T follicular helper cell (primary cell): ENCODE results near the gene TIMM29.
"Not testable (repeated sequence)": the region's sequence is repeated elsewhere in the genome, so short reads cannot be mapped to it uniquely, and the experiment has no call there.

Experiments used
- DNase-seq: peaks from one replicate; pipeline ENCODE4 v3.0.0-alpha.2; 2020; ENCODE audit warnings: low read depth

The TIMM29 gene

GRCh38 chr19:10912619-10913018 is 16.0 kb upstream of the TIMM29 start:
- DNase-seq: no peak

GRCh38 chr19:10913716-10914340 is 14.8 kb upstream of the TIMM29 start:
- no peak for DNase-seq

- DNase-seq: no peak
These were observed 13.2 kb upstream of the TIMM29 start for GRCh38 chr19:10915130-10916091.

- no peak for DNase-seq
These were observed 12.0 kb upstream of the TIMM29 start for GRCh38 chr19:10916602-10917001.

DNA sequence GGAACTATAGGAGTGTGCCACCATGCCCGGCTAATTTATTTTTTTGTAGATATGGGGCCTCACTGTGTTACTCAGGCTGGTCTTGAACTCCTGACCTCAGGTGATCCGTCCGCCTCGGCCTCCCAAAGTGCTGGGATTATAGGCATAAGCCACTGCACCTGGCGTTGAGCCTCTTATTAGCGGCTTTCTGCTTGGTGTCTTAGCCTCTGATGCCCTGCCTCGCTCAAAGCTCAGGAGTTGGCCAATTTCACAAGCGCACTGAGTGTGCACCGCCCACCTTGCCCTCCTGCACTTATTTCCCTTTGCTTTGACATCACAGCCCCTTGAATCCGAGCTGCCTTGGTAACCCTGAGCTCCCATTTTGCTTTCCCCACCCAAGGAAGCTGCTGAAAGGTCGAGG is 10.3 kb upstream of the TIMM29 start:
- no peak for DNase-seq

- no peak for DNase-seq
These were observed 9.0 kb upstream of the TIMM29 start for GRCh38 chr19:10919352-10920287.

- no peak for DNase-seq
These were observed 8.3 kb upstream of the TIMM29 start for GRCh38 chr19:10920288-10920655.

- DNase-seq: no peak
These were observed 7.8 kb upstream of the TIMM29 start for GRCh38 chr19:10920781-10921180.

- no peak for DNase-seq
These were observed 7.3 kb upstream of the TIMM29 start for GRCh38 chr19:10921199-10921909.

GRCh38 chr19:10921910-10922637 is 6.5 kb upstream of the TIMM29 start:
- no peak for DNase-seq

- no peak for DNase-seq
These were observed 6.0 kb upstream of the TIMM29 start for GRCh38 chr19:10922638-10923014.

DNA sequence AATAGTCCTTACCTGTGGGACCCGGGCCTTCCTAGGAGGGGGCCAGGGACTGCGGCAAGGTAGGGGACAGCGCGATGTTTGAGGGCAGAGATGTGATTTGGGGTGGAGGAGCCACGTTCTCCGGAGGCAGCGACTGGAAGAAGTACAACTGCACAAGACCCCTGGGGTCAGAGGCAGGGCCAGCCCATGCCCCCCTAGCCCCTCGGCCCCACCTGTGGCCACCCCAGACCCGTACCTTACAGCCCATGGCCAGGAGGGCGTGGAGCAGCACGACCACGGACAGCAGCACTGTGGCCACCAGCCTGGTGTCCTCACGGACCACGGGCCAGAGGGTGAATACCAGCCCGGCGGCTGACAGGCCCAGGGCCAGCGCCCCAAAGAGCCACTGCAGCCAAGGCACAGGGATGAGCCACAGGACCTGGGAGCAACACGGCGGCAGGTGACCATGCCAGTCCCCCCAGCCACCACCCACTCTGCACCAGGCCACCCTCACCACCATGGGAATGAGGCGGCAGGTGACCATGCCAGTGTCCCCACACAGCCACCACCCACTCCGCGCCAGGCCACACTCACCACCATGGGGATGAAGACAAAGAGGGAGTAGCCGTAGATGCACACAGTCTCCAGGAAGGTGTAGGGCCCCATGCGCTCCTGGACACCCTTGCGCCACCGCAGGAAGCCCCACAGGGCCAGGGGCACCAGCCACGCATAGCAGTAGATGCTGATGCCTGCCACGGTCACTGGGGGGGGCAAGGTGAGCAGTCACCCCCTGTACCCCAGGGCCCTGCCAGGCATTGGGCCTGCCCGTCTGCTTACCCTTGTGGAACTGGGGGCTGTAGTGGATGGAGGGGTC is 5.1 kb upstream of the TIMM29 start:
- no peak for DNase-seq

DNA sequence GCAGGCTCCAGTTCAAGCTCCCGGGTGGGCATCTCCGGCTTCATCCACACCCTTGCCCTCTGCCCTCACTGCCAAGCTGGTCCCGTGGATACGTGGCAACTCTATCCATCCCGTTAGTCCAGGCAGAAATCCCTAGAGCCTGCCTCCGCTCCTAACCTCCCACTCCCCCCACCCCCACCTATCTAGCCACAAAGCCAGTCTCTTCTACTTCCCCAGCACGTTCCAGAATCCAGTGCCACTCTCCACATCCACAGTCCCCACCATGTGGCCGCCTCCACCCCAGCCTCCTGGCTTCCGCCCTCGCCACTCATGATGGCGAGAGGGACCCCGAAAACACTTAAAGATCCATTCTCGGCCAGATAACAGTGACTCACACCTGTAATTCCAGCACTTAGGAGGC is 4.0 kb upstream of the TIMM29 start:
- DNase-seq: no peak

DNA sequence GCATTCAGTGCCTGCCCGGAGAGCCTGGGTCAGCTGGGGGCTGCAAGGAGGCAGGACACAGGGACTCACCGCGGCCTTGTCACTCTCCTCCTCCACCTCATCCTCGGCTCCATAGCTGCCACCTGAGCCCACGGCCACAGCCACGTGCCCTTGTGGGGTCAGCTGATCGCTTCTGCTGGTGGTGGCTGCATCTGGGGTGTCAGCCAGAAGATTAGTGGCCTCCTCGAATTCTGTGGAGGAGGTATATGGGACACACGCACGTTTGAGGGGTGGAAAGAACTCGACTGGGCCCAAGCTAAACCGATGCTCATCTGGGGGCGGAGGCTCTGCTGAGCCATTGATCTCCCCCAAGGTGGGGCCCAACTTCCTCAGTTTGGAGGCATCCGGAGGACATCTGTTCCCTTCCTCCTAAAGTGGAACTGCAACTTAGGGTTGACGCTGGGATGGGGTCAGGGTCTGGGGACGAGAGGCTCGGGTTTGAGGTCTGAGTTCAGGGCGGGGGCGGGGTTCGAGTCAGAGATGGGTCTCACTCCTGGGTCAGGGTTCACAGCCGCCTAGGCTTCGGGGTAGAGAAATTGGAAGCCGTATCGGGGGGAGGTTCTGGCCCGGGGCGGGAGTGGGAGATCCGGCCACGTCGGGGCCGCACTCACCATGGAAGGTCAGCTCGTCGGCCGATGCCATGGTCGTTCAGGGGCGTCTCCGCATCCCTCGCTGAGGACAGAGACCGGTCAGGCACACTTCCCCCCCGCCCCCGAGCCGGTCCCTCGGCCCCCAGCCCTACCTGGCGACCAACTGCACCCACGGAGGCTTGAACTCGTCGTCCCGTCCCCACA is 665 bp upstream of the TIMM29 start:
- no peak for DNase-seq

DNA sequence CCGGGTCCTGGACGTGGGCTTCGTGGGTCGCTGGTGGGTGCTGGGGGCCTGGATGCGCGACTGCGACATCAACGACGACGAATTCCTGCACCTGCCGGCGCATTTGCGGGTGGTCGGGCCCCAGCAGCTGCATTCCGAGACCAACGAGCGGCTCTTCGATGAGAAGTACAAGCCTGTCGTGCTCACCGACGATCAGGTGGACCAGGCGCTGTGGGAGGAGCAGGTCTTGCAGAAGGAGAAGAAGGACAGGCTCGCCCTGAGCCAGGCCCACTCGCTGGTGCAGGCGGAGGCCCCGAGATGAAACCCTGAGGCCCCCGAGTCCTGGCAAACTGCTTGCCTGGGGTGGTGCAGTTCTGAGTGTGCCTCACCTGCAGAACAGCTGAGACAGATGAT is 787 bp downstream of the TIMM29 start:
- no peak for DNase-seq

GRCh38 chr19:10935371-10936059 is 6.9 kb downstream of the TIMM29 start:
- no peak for DNase-seq

- no peak for DNase-seq
These were observed 8.1 kb downstream of the TIMM29 start for GRCh38 chr19:10936661-10937084.

- not testable (repeated sequence) for DNase-seq
These were observed 13.0 kb downstream of the TIMM29 start for GRCh38 chr19:10941649-10942048.
